ENCODE results near the gene CLDN20. TPM values are rescaled to one million over a fixed set of nuclear protein-coding genes. Genes with fewer than 3 reads are reported as not detected.

Gene CLDN20
- total and polyA plus RNA-seq, 2 donors (not counting 3 experiments of a cell fraction or from before 2014, with no cell fraction given), result not detected

DNA sequence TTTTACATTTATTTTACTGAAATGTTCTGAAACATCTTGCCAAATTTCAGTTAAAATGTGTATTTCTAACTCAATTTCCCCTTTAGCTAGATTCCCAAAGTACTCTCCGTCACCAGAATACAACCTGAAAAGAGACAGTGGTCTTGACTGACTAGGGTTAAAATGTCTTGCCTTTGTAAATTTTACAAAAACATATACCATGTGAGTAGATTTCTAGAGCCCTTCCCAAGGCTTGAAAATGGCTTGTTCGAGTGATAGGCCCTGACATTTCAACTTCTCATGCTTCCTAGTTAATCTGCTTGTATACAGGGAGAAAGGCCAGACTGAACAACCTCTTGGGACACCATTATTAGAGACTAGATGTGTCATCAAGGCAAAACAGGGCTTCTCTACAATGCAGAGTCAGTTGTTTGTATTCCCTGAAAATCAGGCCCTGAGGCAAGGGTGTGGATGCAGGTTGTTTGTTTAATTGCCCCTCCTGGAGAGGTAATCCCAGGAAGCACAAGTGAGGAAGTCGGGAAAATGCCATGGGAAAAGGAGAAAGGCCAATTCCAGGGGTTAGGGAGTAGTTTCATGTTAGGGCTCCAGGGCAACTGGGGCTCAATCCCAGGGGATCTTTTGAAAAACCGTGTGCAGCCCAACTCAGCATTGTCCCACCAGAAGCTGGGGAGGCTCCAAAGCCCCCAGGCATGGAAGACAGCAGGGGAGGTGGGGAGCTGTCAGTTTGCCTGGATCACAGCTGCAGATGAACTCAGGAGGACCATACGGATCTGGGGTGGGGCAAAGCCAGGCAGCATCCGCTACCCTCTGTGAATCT is 62.1 kb downstream of the CLDN20 start:
- DNase-seq (ENCODE audit: low read depth, low spot score), result no peak
- Histone ChIP-seq H3K4me2 (ENCODE audit: insufficient read depth, low read length) (no peak overlapping the region), H3K79me2 (ENCODE audit: control insufficient read depth, insufficient read depth, low read length) (no peaks in the 10 kb centered on the region), H3K27me3 (ENCODE audit: control insufficient read depth in 2 of 2, insufficient read depth in 2 of 2, low read length in 2 of 2) (no peaks in the 10 kb centered on the region), H3K9me1 (replicated peaks; ENCODE audit: control insufficient read depth, extremely low read depth, insufficient read depth, low read length) (no peaks in the 10 kb centered on the region), H3K27ac (ENCODE audit: insufficient read depth, low read depth, low read length) (no peak overlapping the region), H3K4me1 (ENCODE audit: control insufficient read depth, extremely low read depth, insufficient read depth, low read length) (peaks cover 9% of the 10 kb centered on the region), H2AFZ (ENCODE audit: low read depth, low read length) (peak overlapping the region; percentile 7), H3K9me3 (replicated peaks; ENCODE audit: control insufficient read depth, insufficient read depth, low read length) (no peaks in the 10 kb centered on the region), H3K4me3 (replicated peaks in 1 of 3; ENCODE audit: insufficient read depth in 1 of 3, low read depth in 1 of 3, low read length in 3 of 3) (no peak overlapping the region), H4K20me1 (replicated peaks; ENCODE audit: control insufficient read depth, extremely low read depth, insufficient read depth, low read length) (no peaks in the 10 kb centered on the region), H3K9ac (replicated peaks; ENCODE audit: extremely low read depth, insufficient read depth, low read length) (no peak overlapping the region), H3K36me3 (ENCODE audit: control insufficient read depth in 2 of 2, extremely low read depth in 1 of 2, insufficient read depth in 2 of 2, low read length in 2 of 2) (no peaks in the 10 kb centered on the region)
- dilution Hi-C loops (cut with MboI; ENCODE audit: extremely low pct_ligation_motif_present, low sequenced_read_pairs), result no loop called here
- ChIA-PET POLR2A (no interaction called here), CTCF (interaction anchor here (1.3 to 2.1 kb wide), 2 partner anchors 10 to 149 kb away, joined by 3 to 9 read pairs; no protein-coding TSS in a partner anchor)
- intact Hi-C loops (cut with micrococcal nuclease), result loop anchor here (2.0 to 10.0 kb wide), 8 partner anchors 379 to 1451 kb away; partner anchors contain the start of gene ARID1B
- no TSS peak for BruUV-seq (replicated peaks)
- FAIRE-seq, result no peak
- TF ChIP-seq, protein P1, sequence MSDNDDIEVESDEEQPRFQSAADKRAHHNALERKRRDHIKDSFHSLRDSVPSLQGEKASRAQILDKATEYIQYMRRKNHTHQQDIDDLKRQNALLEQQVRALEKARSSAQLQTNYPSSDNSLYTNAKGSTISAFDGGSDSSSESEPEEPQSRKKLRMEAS (IDR thresholded peaks at IDR 0.05; ENCODE audit: insufficient read depth, insufficient read length), result no peak
- no peak for TF ChIP-seq GATA2 (IDR thresholded peaks at IDR 0.05; ENCODE audit: insufficient read depth, insufficient read length, low read depth, low read length)
- no peak for TF ChIP-seq EZH2 (IDR thresholded peaks at IDR 0.05; ENCODE audit: borderline replicate concordance, low read depth, low read length, severe bottlenecking)
- TF ChIP-seq JUN (IDR thresholded peaks at IDR 0.05; ENCODE audit: borderline replicate concordance, insufficient read depth, insufficient read length, low read depth), result no peak
- TF ChIP-seq, protein P2, sequence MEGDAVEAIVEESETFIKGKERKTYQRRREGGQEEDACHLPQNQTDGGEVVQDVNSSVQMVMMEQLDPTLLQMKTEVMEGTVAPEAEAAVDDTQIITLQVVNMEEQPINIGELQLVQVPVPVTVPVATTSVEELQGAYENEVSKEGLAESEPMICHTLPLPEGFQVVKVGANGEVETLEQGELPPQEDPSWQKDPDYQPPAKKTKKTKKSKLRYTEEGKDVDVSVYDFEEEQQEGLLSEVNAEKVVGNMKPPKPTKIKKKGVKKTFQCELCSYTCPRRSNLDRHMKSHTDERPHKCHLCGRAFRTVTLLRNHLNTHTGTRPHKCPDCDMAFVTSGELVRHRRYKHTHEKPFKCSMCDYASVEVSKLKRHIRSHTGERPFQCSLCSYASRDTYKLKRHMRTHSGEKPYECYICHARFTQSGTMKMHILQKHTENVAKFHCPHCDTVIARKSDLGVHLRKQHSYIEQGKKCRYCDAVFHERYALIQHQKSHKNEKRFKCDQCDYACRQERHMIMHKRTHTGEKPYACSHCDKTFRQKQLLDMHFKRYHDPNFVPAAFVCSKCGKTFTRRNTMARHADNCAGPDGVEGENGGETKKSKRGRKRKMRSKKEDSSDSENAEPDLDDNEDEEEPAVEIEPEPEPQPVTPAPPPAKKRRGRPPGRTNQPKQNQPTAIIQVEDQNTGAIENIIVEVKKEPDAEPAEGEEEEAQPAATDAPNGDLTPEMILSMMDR (IDR thresholded peaks at IDR 0.05; ENCODE audit: extremely low read depth in 1 of 2, insufficient read depth in 1 of 2, low read depth in 1 of 2, low read length in 2 of 2), result no peak
- no peak for TF ChIP-seq FOS (IDR thresholded peaks at IDR 0.05; ENCODE audit: borderline replicate concordance, insufficient read depth, low read length)

Other genes with a start within 250 kb of the CLDN20 start
- 30.2 and 35.5 TPM in 2 replicates for gene TFB1M, start 50.5 kb downstream of the CLDN20 start, total RNA-seq
- 10.0 and 12.9 TPM in 2 replicates for gene TFB1M, start 50.5 kb downstream of the CLDN20 start, polyA plus RNA-seq
- not detected in 2 replicates for gene NOX3, start 191.8 kb downstream of the CLDN20 start, total RNA-seq
- gene NOX3, start 191.8 kb downstream of the CLDN20 start, polyA plus RNA-seq, result not detected in 2 replicates

Data from endothelial cell of umbilical vein (primary cell).